ENCODE results near the gene GRIN2A.

DNA sequence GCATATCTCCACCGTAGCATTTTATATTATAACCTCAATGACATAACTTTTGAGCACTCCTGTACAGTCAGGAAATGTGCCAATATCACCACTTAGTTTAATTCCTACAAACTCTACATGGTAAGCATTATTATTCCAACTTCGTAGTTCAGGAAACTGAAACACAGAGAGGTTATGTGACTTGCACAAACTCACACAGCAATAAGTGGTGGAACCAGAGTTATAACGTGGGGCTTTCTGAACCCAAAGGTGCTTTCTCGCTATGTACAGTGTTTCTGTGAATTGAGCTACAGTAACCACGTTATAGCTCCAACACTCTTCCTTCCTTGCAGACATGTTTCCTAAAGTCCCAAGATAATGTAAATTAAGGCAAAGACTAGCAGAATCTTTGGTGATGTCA, 330.2 kb downstream of the GRIN2A start:
- TF ChIP-seq ZC3H10 (CRISPR knock-in tag; IDR thresholded peaks at IDR 0.05) = no peak
- TF ChIP-seq, protein P1, sequence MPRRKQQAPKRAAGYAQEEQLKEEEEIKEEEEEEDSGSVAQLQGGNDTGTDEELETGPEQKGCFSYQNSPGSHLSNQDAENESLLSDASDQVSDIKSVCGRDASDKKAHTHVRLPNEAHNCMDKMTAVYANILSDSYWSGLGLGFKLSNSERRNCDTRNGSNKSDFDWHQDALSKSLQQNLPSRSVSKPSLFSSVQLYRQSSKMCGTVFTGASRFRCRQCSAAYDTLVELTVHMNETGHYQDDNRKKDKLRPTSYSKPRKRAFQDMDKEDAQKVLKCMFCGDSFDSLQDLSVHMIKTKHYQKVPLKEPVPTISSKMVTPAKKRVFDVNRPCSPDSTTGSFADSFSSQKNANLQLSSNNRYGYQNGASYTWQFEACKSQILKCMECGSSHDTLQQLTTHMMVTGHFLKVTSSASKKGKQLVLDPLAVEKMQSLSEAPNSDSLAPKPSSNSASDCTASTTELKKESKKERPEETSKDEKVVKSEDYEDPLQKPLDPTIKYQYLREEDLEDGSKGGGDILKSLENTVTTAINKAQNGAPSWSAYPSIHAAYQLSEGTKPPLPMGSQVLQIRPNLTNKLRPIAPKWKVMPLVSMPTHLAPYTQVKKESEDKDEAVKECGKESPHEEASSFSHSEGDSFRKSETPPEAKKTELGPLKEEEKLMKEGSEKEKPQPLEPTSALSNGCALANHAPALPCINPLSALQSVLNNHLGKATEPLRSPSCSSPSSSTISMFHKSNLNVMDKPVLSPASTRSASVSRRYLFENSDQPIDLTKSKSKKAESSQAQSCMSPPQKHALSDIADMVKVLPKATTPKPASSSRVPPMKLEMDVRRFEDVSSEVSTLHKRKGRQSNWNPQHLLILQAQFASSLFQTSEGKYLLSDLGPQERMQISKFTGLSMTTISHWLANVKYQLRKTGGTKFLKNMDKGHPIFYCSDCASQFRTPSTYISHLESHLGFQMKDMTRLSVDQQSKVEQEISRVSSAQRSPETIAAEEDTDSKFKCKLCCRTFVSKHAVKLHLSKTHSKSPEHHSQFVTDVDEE (CRISPR knock-in tag; IDR thresholded peaks at IDR 0.05) = no peak
- TF ChIP-seq, protein P2, sequence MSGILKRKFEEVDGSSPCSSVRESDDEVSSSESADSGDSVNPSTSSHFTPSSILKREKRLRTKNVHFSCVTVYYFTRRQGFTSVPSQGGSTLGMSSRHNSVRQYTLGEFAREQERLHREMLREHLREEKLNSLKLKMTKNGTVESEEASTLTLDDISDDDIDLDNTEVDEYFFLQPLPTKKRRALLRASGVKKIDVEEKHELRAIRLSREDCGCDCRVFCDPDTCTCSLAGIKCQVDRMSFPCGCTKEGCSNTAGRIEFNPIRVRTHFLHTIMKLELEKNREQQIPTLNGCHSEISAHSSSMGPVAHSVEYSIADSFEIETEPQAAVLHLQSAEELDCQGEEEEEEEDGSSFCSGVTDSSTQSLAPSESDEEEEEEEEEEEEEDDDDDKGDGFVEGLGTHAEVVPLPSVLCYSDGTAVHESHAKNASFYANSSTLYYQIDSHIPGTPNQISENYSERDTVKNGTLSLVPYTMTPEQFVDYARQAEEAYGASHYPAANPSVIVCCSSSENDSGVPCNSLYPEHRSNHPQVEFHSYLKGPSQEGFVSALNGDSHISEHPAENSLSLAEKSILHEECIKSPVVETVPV (CRISPR knock-in tag; IDR thresholded peaks at IDR 0.05) = no peak
- no peak for TF ChIP-seq CSDC2 (CRISPR knock-in tag; IDR thresholded peaks at IDR 0.05)
- TF ChIP-seq, protein P3, sequence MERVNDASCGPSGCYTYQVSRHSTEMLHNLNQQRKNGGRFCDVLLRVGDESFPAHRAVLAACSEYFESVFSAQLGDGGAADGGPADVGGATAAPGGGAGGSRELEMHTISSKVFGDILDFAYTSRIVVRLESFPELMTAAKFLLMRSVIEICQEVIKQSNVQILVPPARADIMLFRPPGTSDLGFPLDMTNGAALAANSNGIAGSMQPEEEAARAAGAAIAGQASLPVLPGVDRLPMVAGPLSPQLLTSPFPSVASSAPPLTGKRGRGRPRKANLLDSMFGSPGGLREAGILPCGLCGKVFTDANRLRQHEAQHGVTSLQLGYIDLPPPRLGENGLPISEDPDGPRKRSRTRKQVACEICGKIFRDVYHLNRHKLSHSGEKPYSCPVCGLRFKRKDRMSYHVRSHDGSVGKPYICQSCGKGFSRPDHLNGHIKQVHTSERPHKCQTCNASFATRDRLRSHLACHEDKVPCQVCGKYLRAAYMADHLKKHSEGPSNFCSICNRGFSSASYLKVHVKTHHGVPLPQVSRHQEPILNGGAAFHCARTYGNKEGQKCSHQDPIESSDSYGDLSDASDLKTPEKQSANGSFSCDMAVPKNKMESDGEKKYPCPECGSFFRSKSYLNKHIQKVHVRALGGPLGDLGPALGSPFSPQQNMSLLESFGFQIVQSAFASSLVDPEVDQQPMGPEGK (CRISPR knock-in tag; IDR thresholded peaks at IDR 0.05; ENCODE audit: borderline replicate concordance) = no peak
- TF ChIP-seq TOX (CRISPR knock-in tag; IDR thresholded peaks at IDR 0.05; ENCODE audit: borderline replicate concordance) = no peak

All from SK-N-SH treated with all-trans-retinoic acid at 6 μM for 48 hours (cell line).